Neural cell (in vitro differentiated cells): ENCODE measurements around the gene MXD1. TPM values are rescaled to one million over a fixed set of nuclear protein-coding genes. Genes with fewer than 3 reads are reported as not detected.

Experiments used
- H2AFZ ChIP-seq: fragments of 200-600, 300-800 bp; sonication (generic), shearing (Covaris generic); 2 replicates; pipeline ENCODE4 v1.6.0; 2014; ENCODE audit warnings: low read depth, mild to moderate bottlenecking, antibody characterized with exemption, low read length, moderate library complexity
- H3F3A ChIP-seq: fragments of 200-600 bp; shearing (Covaris generic); 2 replicates; pipeline ENCODE4 v1.6.1; 2016; ENCODE audit warnings: mild to moderate bottlenecking, moderate library complexity, mixed read lengths, antibody characterized with exemption, low read length; ENCODE audit not compliant: insufficient read depth, poor library complexity, severe bottlenecking
- H3K27ac ChIP-seq: fragments of 200-600, 300-800 bp; sonication (generic), shearing (Covaris generic); 2 replicates; pipeline ENCODE4 v1.5.1; 2014; ENCODE audit warnings: mild to moderate bottlenecking, low read length, moderate library complexity
- H3K27me3 ChIP-seq: fragments of 300-800, 200-600 bp; sonication (generic), shearing (Covaris generic); 2 replicates; pipeline ENCODE4 v1.6.0; 2014; ENCODE audit warnings: mild to moderate bottlenecking, low read depth, low read length, moderate library complexity; ENCODE audit not compliant: insufficient read depth
- H3K36me3 ChIP-seq: fragments of 300-800, 200-600 bp; sonication (generic), shearing (Covaris generic); 2 replicates; pipeline ENCODE4 v1.5.1; 2014; ENCODE audit warnings: mild to moderate bottlenecking, antibody characterized with exemption, low read length, moderate library complexity; ENCODE audit not compliant: insufficient read depth
- H3K4me2 ChIP-seq: fragments of 300-800, 200-600 bp; sonication (generic), shearing (Covaris generic); 2 replicates; pipeline ENCODE4 v1.6.0; 2014; ENCODE audit warnings: mild to moderate bottlenecking, low read length
- H3K4me3 ChIP-seq: fragments of 300-800, 200-600 bp; sonication (generic), shearing (Covaris generic); 2 replicates; pipeline ENCODE4 v1.5.1; 2014; ENCODE audit warnings: mild to moderate bottlenecking, low read length, moderate library complexity
- H3K79me2 ChIP-seq: fragments of 200-600 bp; shearing (Covaris generic); replicated peaks from 2 replicates; pipeline ENCODE4 v1.6.0; 2014; ENCODE audit warnings: mild to moderate bottlenecking, low read length, moderate library complexity; ENCODE audit not compliant: insufficient read depth
- H3K9ac ChIP-seq: fragments of 300-800, 200-600 bp; sonication (generic), shearing (Covaris generic); 2 replicates; pipeline ENCODE4 v1.6.1; 2016; ENCODE audit warnings: mild to moderate bottlenecking, low read length, mixed read lengths
- H3K9me2 ChIP-seq: fragments of 200-600 bp; shearing (Covaris generic); 2 replicates; pipeline ENCODE4 v1.6.1; 2016; ENCODE audit warnings: mild to moderate bottlenecking, low read length, mixed read lengths; ENCODE audit not compliant: insufficient read depth
- H3K9me3 ChIP-seq: fragments of 200-600, 300-800 bp; sonication (generic), shearing (Covaris generic); 2 replicates; pipeline ENCODE4 v1.6.1; 2016; ENCODE audit warnings: mild to moderate bottlenecking, mixed run types, low read length, moderate library complexity, mixed read lengths
- H4K20me1 ChIP-seq: fragments of 200-600 bp; shearing (Covaris generic); 2 replicates; pipeline ENCODE4 v1.6.1; 2016; ENCODE audit warnings: mild to moderate bottlenecking, mixed run types; ENCODE audit not compliant: insufficient read depth
- CTCF ChIP-seq: fragments of 450-650 bp; IDR thresholded peaks from 2 replicates; pipeline ENCODE4 v1.5.1; 2014; ENCODE audit warnings: antibody characterized with exemption, mild to moderate bottlenecking, moderate library complexity; ENCODE audit not compliant: poor library complexity, severe bottlenecking
- EP300 ChIP-seq: fragments of 450-650 bp; conservative IDR thresholded peaks from 2 replicates; pipeline ENCODE4 v1.6.1; 2014; ENCODE audit warnings: antibody characterized with exemption, mild to moderate bottlenecking, moderate library complexity; ENCODE audit not compliant: poor library complexity, severe bottlenecking
- EZH2 ChIP-seq: fragments of 200-600, 300-800 bp; shearing (Covaris generic), sonication (generic); IDR thresholded peaks from 2 replicates; pipeline ENCODE4 v1.6.1; 2014; ENCODE audit warnings: antibody characterized with exemption, low read length, borderline replicate concordance, mild to moderate bottlenecking; ENCODE audit not compliant: insufficient read depth, poor library complexity, severe bottlenecking
- MXI1 ChIP-seq: fragments of 450-650 bp; conservative IDR thresholded peaks from 2 replicates; pipeline ENCODE4 v1.6.1; 2014; ENCODE audit warnings: antibody characterized with exemption, mild to moderate bottlenecking; ENCODE audit not compliant: poor library complexity, severe bottlenecking
- POLR2AphosphoS5 ChIP-seq: IDR thresholded peaks from 2 replicates; pipeline ENCODE4 v1.6.1; 2012
- RAD21 ChIP-seq: fragments of 450-650 bp; conservative IDR thresholded peaks from 2 replicates; pipeline ENCODE4 v1.6.1; 2014; ENCODE audit warnings: antibody characterized with exemption, mild to moderate bottlenecking, moderate library complexity
- REST ChIP-seq: IDR thresholded peaks from 2 replicates; pipeline ENCODE4 v1.6.1; 2012; ENCODE audit warnings: borderline replicate concordance
- SMC3 ChIP-seq: fragments of 450-650 bp; conservative IDR thresholded peaks from 2 replicates; pipeline ENCODE4 v1.6.1; 2014; ENCODE audit warnings: antibody characterized with exemption, mild to moderate bottlenecking, moderate library complexity; ENCODE audit not compliant: poor library complexity
- TAF1 ChIP-seq: IDR thresholded peaks from 2 replicates; pipeline ENCODE4 v1.6.1; 2012; ENCODE audit warnings: low read depth
- polyA plus RNA-seq: library from polyadenylated mRNA; depleted of rRNA; stranded (reverse); fragments of >200 nt; gene quantifications from 2 replicates; pipeline ENCODE4 v1.2.3, GENCODE V29; 2014
- small RNA-seq, 3 experiments: library from RNA; depleted of rRNA; stranded (forward); fragments of <200 nt; gene quantifications; one replicate each; pipeline ENCODE3, GENCODE V24; 2012

Gene MXD1
- polyA plus RNA-seq, 1 donor from 2014 or later = 16.4 TPM

GRCh38 chr2:69989009-69989408 is 74.1 kb downstream of the MXD1 start:
- Histone ChIP-seq H3K4me2 (no peak overlapping the region), H3K4me3 (no peak overlapping the region)

GRCh38 chr2:69989441-69990105 is 74.7 kb downstream of the MXD1 start:
- H2AFZ ChIP-seq = no peak overlapping the region
- H3F3A ChIP-seq = no peaks in the 10 kb centered on the region
- H3K36me3 ChIP-seq = peaks cover 13% of the 10 kb centered on the region
- no peak overlapping the region for H3K4me2 ChIP-seq
- TF ChIP-seq SMC3 (no peak), EP300 (no peak), POLR2AphosphoS5 (no peak), TAF1 (no peak), EZH2 (no peak), CTCF (no peak), MXI1 (no peak), REST (no peak), RAD21 (no peak)
- no peaks in the 10 kb centered on the region for H3K9me3 ChIP-seq
- H3K9me2 ChIP-seq = no peaks in the 10 kb centered on the region
- H3K27ac ChIP-seq = no peak overlapping the region
- H3K27me3 ChIP-seq = no peaks in the 10 kb centered on the region
- no peak overlapping the region for H3K9ac ChIP-seq
- H4K20me1 ChIP-seq = no peaks in the 10 kb centered on the region
- H3K4me3 ChIP-seq = no peak overlapping the region
- no peaks in the 10 kb centered on the region for H3K79me2 ChIP-seq

More at GRCh38 chr2:69989009-69989408, 74.1 kb downstream of the MXD1 start:
- no peaks in the 10 kb centered on the region for H3K9me3 ChIP-seq
- no peaks in the 10 kb centered on the region for H3K79me2 ChIP-seq
- H3K36me3 ChIP-seq = peaks cover 9% of the 10 kb centered on the region
- TF ChIP-seq TAF1 (no peak), SMC3 (no peak), POLR2AphosphoS5 (no peak), CTCF (no peak), RAD21 (no peak)
- no peaks in the 10 kb centered on the region for H4K20me1 ChIP-seq
- H3K9ac ChIP-seq = no peak overlapping the region
- no peak overlapping the region for H3K27ac ChIP-seq
- no peaks in the 10 kb centered on the region for H3F3A ChIP-seq
- no peak overlapping the region for H2AFZ ChIP-seq
- H3K9me2 ChIP-seq = no peaks in the 10 kb centered on the region
- H3K27me3 ChIP-seq = no peaks in the 10 kb centered on the region

Small RNA genes lying within 50 kb of the gene (small RNA-seq; reads per million reads assigned to genes)
- gene RPL23AP92 = 0 reads per million in 3 experiments

Other genes starting within 250 kb of the MXD1 start
- 1.8 and 2.5 TPM in 2 replicates for gene ANXA4, start 173.0 kb upstream of the MXD1 start, polyA plus RNA-seq
- 18.2 and 18.8 TPM in 2 replicates for gene GMCL1, start 85.4 kb upstream of the MXD1 start, polyA plus RNA-seq
- 90.7 and 122 TPM in 2 replicates for gene SNRNP27, start 21.2 kb upstream of the MXD1 start, polyA plus RNA-seq
- 6.3 and 7.7 TPM in 2 replicates for gene ASPRV1, start 46.5 kb downstream of the MXD1 start, polyA plus RNA-seq
- 33.3 and 42.5 TPM in 2 replicates for gene PCBP1, start 172.4 kb downstream of the MXD1 start, polyA plus RNA-seq